ENCODE results near the gene CALM3.

GRCh38 chr19:46634045-46634655, 33.0 kb downstream of the CALM3 start:
- TF ChIP-seq YY1 (IDR thresholded peaks at IDR 0.05; ENCODE audit: insufficient read depth, insufficient read length) (no peak), ZNF274 (IDR thresholded peaks at IDR 0.05; ENCODE audit: low read depth, low read length) (no peak)
